ENCODE results near the gene SOWAHA. TPM values are rescaled to one million over a fixed set of nuclear protein-coding genes. Genes with fewer than 3 reads are reported as not detected.

Gene SOWAHA
- total and polyA plus RNA-seq, 2 experiments from 2014 or later = not detected

DNA sequence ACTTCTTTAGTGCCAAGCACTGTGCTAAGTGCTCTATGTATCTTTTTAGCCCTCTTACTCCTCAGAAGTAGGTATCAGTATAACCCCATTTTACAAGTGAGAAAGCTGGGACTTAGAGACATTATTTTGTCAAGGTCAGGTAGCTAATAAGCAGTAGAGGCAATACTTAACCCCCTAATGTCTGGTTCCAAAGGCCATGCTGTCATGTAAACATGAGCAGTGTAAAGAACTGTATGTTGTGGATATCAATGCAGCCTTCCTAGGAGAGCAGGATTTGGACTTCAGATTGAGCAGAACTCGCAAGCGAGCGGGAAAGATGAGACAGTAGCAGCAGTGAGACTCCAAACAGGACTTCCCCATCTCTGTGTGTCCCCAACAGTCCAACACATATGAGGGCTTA lies 21.0 kb downstream of the SOWAHA start:
- H3K4me3 ChIP-seq = no peak overlapping the region
- no peak for DNase-seq (ENCODE audit: low read depth in 1 of 2, low spot score in 1 of 2)
- no peaks in the 10 kb centered on the region for H3K9me3 ChIP-seq (ENCODE audit: low read depth)
- H3K27me3 ChIP-seq = peaks cover 23% of the 10 kb centered on the region
- no peaks in the 10 kb centered on the region for H3K36me3 ChIP-seq
- H3K4me1 ChIP-seq (ENCODE audit: low read depth) = no peaks in the 10 kb centered on the region
- H3K27ac ChIP-seq = no peak overlapping the region
- TF ChIP-seq, protein P1, sequence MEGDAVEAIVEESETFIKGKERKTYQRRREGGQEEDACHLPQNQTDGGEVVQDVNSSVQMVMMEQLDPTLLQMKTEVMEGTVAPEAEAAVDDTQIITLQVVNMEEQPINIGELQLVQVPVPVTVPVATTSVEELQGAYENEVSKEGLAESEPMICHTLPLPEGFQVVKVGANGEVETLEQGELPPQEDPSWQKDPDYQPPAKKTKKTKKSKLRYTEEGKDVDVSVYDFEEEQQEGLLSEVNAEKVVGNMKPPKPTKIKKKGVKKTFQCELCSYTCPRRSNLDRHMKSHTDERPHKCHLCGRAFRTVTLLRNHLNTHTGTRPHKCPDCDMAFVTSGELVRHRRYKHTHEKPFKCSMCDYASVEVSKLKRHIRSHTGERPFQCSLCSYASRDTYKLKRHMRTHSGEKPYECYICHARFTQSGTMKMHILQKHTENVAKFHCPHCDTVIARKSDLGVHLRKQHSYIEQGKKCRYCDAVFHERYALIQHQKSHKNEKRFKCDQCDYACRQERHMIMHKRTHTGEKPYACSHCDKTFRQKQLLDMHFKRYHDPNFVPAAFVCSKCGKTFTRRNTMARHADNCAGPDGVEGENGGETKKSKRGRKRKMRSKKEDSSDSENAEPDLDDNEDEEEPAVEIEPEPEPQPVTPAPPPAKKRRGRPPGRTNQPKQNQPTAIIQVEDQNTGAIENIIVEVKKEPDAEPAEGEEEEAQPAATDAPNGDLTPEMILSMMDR (IDR thresholded peaks at IDR 0.05; ENCODE audit: low read depth, low read length) = no peak

DNA sequence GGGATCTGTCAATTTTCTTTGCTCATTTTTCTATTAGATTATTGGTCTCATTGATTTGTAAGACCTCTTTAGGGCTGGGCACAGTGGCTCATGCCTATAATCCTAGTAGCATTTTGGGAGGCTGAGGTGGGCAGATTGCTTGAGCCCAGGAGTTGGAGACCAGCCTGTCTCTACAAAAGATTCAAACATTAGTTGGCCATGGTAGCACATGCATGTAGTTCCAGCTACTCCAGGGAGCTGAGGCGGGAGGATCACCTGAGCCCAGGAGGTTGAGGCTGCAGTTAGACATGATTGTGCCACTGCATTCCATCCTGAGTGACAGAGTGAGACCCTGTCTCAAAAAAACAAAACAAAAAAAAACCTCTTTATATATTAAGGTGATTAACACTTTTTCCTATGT lies 23.8 kb downstream of the SOWAHA start:
- H3K4me3 ChIP-seq = no peak overlapping the region
- no peak overlapping the region for H3K27ac ChIP-seq
- DNase-seq (ENCODE audit: low read depth in 1 of 2, low spot score in 1 of 2) = no peak
- no peaks in the 10 kb centered on the region for H3K36me3 ChIP-seq
- H3K9me3 ChIP-seq (ENCODE audit: low read depth) = no peaks in the 10 kb centered on the region
- TF ChIP-seq, protein P1 (IDR thresholded peaks at IDR 0.05; ENCODE audit: low read depth, low read length) = no peak
- H3K27me3 ChIP-seq = peaks cover 4% of the 10 kb centered on the region
- no peaks in the 10 kb centered on the region for H3K4me1 ChIP-seq (ENCODE audit: low read depth)

DNA sequence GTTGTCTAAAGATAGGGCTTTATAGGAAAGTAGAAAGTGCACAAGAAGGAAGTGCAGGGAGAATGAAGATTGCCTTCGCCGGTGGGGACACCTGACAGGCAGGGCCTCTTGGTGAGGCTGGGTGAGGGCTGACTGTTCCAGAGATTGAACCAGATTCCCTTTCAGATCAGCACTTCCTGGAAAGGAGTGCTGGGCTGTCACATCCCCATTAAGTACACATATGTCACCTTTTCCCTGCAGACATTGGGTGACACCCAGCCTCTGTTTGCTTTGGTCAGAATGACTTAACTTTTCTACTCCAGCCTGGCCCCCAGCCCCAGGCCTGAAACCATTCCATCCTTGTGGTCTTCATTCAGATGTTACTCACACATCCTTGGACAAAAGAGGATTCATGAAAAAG lies 24.8 kb downstream of the SOWAHA start:
- DNase-seq (ENCODE audit: low read depth in 1 of 2, low spot score in 1 of 2) = no peak
- TF ChIP-seq, protein P1 (IDR thresholded peaks at IDR 0.05; ENCODE audit: low read depth, low read length) = no peak
- no peak overlapping the region for H3K27ac ChIP-seq
- no peak overlapping the region for H3K4me3 ChIP-seq
- no peaks in the 10 kb centered on the region for H3K36me3 ChIP-seq
- peaks cover 2% of the 10 kb centered on the region for H3K27me3 ChIP-seq
- no peaks in the 10 kb centered on the region for H3K9me3 ChIP-seq (ENCODE audit: low read depth)
- H3K4me1 ChIP-seq (ENCODE audit: low read depth) = no peaks in the 10 kb centered on the region

DNA sequence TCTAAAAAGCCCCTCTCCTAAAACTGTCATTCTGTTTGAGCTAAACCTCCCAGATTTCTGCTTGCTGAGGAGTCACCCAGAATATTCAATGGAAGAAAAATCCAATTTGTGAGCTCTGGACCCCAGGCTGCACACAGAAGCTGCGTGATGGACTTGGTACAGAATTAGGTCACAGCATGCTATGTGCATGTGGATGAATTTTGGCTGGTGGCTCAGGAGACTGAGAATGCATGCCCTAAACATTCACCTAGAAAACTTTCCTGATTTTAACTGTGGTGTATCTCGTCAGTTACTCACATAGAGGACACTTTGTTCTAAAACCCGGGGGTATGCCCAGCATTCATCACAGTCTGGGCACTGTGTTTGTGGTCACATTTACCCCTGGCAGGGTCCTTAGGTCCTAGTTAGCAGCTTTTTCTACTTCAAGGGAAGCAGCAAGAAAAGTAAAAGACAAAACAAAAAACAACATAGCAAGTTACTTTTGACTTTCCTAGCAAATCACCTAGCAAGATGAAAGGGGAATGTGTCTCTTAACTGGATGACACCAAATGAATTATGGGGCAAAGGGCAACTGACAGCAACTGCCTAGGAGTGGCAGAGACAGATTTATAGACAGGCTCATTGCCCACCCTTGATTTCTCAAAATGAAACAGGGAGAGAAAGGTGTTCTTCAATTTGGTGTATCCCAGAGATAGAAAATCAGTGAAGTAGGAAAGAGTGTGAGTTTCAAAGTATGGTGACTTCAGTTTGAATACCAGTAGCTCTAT lies 25.6 kb downstream of the SOWAHA start:
- TF ChIP-seq, protein P1 (IDR thresholded peaks at IDR 0.05; ENCODE audit: low read depth, low read length) = no peak

DNA sequence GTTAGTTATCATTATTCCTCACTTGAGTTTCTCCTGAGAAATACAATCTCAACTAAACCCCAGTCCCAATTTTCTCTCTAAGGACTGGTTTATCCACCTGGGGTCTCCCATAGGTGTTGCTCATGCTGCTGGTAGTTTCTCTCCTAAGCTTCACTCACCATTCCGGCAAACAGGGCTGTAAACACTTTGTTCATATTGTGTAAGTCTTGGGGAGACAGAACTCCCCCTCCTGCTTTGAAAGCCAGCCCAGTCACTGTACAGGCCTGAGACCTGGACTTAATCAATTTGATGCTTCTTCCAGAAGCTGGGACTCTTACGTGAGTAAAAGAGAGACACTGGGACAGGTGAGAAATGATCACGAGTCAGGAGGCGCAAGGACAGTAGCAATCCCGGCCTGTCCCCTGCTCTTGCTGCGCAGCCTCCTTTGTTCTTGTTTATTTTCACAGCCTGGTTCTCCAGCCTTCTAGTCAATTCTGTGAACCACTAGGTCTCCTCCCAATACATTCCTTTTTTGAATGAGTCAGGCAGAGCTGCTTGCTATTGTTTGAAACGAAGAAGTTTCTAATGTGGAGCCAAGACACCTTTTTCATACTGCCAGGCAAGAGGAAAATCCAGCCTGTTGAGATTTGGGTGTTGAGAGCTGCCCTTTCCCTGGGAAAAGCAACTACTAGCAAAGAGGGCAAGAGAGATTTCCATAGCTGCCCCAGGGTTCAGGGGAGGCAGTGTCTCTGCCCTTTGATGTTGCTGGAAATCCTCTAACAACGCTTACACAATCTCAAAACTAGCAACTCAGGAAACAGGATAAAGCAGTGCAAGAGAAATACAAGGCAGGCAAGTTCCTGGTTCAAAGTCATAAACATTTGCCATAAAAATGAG lies 26.6 kb downstream of the SOWAHA start:
- Histone ChIP-seq H3K27me3 (no peaks in the 10 kb centered on the region), H3K9me3 (ENCODE audit: low read depth) (no peaks in the 10 kb centered on the region), H3K4me3 (no peak overlapping the region), H3K36me3 (no peaks in the 10 kb centered on the region), H3K27ac (peak overlapping the region; percentile 49), H3K4me1 (ENCODE audit: low read depth) (no peaks in the 10 kb centered on the region)
- TF ChIP-seq, protein P1 (IDR thresholded peaks at IDR 0.05; ENCODE audit: low read depth, low read length) = no peak
- peak in 1 of 2 donors; percentile 76 for DNase-seq (ENCODE audit: low read depth in 1 of 2, low spot score in 1 of 2)

More for the DNA sequence above, 25.6 kb downstream of the SOWAHA start:
- H3K4me3 ChIP-seq = no peak overlapping the region
- no peaks in the 10 kb centered on the region for H3K27me3 ChIP-seq
- H3K27ac ChIP-seq = no peak overlapping the region
- no peaks in the 10 kb centered on the region for H3K9me3 ChIP-seq (ENCODE audit: low read depth)
- DNase-seq (ENCODE audit: low read depth in 1 of 2, low spot score in 1 of 2) = no peak
- H3K4me1 ChIP-seq (ENCODE audit: low read depth) = no peaks in the 10 kb centered on the region
- no peaks in the 10 kb centered on the region for H3K36me3 ChIP-seq
